GM12865 (cell line): ENCODE data around the gene TEX53.

ENCODE experiments used
- DNase-seq: peaks from one replicate; pipeline ENCODE4 v3.0.0; 2010; ENCODE audit warnings: low read depth
- H3K4me3 ChIP-seq: 2 replicates; pipeline ENCODE4 v1.5.1; 2011; ENCODE audit warnings: mild to moderate bottlenecking, low read depth, low read length, control low read depth
- TF ChIP-seq, protein P1 (sequence below): IDR thresholded peaks from 2 replicates; pipeline ENCODE4 v1.5.1; 2011; ENCODE audit warnings: low read length, control low read depth, low read depth, inconsistent platforms; ENCODE audit not compliant: insufficient read depth; ENCODE audit errors: missing control alignments

The TEX53 gene

GRCh38 chr9:114613087-114613486, 44.5 kb downstream of the TEX53 start:
- DNase-seq = peak; percentile 22
- peak overlapping the region; percentile 95 for H3K4me3 ChIP-seq
- TF ChIP-seq, protein P1, sequence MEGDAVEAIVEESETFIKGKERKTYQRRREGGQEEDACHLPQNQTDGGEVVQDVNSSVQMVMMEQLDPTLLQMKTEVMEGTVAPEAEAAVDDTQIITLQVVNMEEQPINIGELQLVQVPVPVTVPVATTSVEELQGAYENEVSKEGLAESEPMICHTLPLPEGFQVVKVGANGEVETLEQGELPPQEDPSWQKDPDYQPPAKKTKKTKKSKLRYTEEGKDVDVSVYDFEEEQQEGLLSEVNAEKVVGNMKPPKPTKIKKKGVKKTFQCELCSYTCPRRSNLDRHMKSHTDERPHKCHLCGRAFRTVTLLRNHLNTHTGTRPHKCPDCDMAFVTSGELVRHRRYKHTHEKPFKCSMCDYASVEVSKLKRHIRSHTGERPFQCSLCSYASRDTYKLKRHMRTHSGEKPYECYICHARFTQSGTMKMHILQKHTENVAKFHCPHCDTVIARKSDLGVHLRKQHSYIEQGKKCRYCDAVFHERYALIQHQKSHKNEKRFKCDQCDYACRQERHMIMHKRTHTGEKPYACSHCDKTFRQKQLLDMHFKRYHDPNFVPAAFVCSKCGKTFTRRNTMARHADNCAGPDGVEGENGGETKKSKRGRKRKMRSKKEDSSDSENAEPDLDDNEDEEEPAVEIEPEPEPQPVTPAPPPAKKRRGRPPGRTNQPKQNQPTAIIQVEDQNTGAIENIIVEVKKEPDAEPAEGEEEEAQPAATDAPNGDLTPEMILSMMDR = no peak

GRCh38 chr9:114612272-114612923, 45.2 kb downstream of the TEX53 start:
- TF ChIP-seq, protein P1 = no peak
- peak overlapping the region; percentile 95 for H3K4me3 ChIP-seq
- no peak for DNase-seq

DNA sequence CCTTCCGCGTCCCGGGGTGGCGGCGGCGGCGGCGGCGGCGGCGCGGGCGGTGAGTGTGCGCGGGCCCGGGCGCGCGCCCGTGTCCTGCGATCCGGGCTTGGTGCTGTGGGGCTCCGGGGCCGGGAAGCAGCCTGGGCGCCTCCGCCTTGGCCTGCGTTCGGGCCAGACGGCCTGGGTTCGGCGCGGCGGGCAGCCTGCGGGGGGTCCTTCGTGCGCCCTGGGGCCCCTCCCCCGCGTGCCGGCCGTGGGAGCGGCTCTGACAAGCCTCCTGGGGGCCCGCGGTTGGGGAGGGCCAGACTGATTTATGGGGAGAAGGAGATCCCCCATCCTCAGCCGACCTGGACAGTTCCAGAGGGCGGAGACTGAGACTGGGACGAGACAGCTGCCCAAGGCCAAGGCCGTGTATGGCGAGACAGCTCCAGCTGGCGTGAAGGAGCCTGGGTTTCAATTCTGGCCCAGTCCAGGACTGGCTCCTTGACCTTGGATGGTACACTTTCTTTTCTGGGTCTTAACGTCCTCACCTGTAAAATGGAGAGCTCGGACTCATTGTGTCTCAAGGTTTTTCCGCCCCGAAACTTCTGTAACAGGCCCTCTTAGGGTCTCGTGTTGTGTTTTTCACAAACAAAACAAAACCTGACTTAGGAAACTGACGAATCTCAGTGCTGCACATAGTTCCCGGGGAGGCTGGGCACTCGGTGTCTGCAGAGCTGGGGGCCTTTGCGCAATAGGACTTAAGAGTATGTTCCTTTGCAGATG, 45.9 kb downstream of the TEX53 start:
- peak; percentile 66 for DNase-seq

DNA sequence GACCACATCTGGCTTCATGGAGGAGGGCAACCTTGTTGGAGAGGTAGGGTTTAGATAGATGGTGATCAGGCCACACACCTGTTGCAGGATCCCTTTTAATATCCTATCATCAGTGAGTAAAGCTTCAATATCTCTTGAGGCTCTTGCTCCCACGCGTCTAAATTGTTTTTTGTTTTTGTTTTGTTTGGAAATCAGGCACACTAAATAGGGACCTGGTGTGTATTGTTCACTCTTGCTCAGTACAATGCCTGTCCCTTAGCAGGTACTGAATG, 49.1 kb downstream of the TEX53 start:
- TF ChIP-seq, protein P1 = no peak
- DNase-seq = no peak
- H3K4me3 ChIP-seq = no peak overlapping the region

More for the DNA sequence above, 45.9 kb downstream of the TEX53 start:
- TF ChIP-seq, protein P1 = no peak
- H3K4me3 ChIP-seq = peak overlapping the region; percentile 95

DNA sequence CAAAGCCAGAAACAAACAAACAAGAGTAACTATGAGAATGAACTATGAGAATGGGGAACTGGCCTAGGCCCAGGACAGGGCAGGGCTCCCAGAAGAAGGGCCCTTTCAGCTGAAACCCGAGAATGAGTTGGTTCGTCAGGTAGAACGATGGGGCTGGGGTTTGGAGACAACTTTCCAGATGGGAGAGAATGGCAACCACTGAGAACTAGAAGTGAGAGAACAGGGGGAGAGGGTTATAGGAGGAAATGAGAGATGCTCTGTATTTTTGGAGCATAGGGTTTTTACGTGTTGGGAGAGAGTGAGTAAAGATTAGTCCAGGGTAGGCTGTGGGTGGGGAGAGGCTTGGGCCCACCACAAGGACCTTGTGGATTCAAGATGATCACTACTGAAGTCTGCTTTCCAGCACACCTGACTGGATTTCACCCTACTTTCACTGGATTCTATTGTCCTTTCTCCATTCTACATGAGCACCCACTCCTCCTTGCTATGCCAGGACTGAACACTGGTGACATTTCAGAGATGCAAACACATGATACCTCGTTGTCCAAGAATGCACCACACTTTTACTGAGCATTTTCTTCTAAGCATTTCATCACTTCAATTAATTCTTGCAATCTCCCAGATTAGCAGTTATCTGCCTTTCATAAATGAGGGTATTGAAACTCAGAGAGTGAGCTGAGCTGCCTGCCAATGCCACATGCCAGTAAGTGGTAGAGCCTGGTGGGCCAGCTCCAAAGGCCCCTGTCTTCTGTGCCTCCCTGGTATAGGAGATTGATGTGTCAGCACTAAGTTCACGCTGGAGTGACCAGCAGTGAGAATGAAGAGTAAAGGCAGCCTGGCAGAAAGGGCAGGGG, 49.7 kb downstream of the TEX53 start:
- H3K4me3 ChIP-seq = no peak overlapping the region
- TF ChIP-seq, protein P1 = no peak
- peak; percentile 75 for DNase-seq

GRCh38 chr9:114606597-114607207, 50.9 kb downstream of the TEX53 start:
- H3K4me3 ChIP-seq = no peak overlapping the region
- DNase-seq = no peak
- TF ChIP-seq, protein P1 = no peak
